HEK293 (cell line): ENCODE results near the gene SUMF1.

Experiments used
- CTCF ChIA-PET: fragments of 350-600 bp; formaldehyde crosslinking; extraction: SDS; loops from one replicate; lab custom pipeline; 2021; ENCODE audit warnings: antibody characterized with exemption; lab: Yijun Ruan, JAX
- POLR2A ChIA-PET: fragments of 300-600 bp; formaldehyde crosslinking; extraction: SDS; loops from one replicate; lab custom pipeline; 2020; ENCODE audit warnings: antibody characterized with exemption, inconsistent platforms; lab: Yijun Ruan, JAX
- H3K27ac ChIP-seq: fragments of 200-500 bp; sonication (Bioruptor generic); 2 replicates; pipeline ENCODE4 v1.5.1; 2014; ENCODE audit warnings: low read depth, low read length, control low read depth, inconsistent platforms; ENCODE audit errors: extremely low read depth
- H3K36me3 ChIP-seq, 2 experiments: fragments of 200-500 bp in 1 of 2; sonication (Bioruptor generic) in 1 of 2; 1 replicate in 1 of 2; 2 replicates in 1 of 2; pipeline ENCODE4 v1.5.1; 2014 to 2017; ENCODE audit warnings: inconsistent platforms in 2 of 2, low read length in 2 of 2; ENCODE audit not compliant: control insufficient read depth in 2 of 2, insufficient read depth in 1 of 2
- H3K4me1 ChIP-seq: fragments of 200-500 bp; sonication (Bioruptor generic); 2 replicates; pipeline ENCODE4 v1.5.1; 2014; ENCODE audit warnings: mild to moderate bottlenecking, low read length, inconsistent platforms; ENCODE audit not compliant: control insufficient read depth, insufficient read depth
- H3K4me3 ChIP-seq: 2 replicates; pipeline ENCODE4 v1.5.1; 2011; ENCODE audit warnings: low read depth, mild to moderate bottlenecking, control low read depth, low read length, moderate library complexity
- H3K9me3 ChIP-seq: fragments of 200-500 bp; sonication (Bioruptor generic); 2 replicates; pipeline ENCODE4 v1.5.1; 2014; ENCODE audit warnings: low read depth, low read length, inconsistent platforms; ENCODE audit not compliant: control insufficient read depth, insufficient read depth
- KLF10 ChIP-seq: fragments of 450-650 bp; IDR thresholded peaks from 2 replicates; pipeline ENCODE4 v1.5.1; 2018; ENCODE audit warnings: missing biosample characterization, mild to moderate bottlenecking, missing genetic modification characterization
- KLF7 ChIP-seq: fragments of 450-650 bp; formaldehyde crosslinking; IDR thresholded peaks from 2 replicates; pipeline ENCODE4 v1.5.1; 2016; ENCODE audit warnings: missing biosample characterization, missing genetic modification characterization, borderline replicate concordance
- MYNN ChIP-seq: fragments of 450-650 bp; formaldehyde crosslinking; IDR thresholded peaks from 2 replicates; pipeline ENCODE4 v1.5.1; 2016; ENCODE audit warnings: missing biosample characterization, missing genetic modification characterization, borderline replicate concordance
- PRDM10 ChIP-seq: fragments of 450-650 bp; formaldehyde crosslinking; IDR thresholded peaks from 2 replicates; pipeline ENCODE4 v1.5.1; 2016; ENCODE audit warnings: missing biosample characterization, missing genetic modification characterization
- SP7 ChIP-seq: fragments of 450-650 bp; formaldehyde crosslinking; IDR thresholded peaks from 2 replicates; pipeline ENCODE4 v1.5.1; 2016; ENCODE audit warnings: missing biosample characterization, missing genetic modification characterization
- ZBTB1 ChIP-seq: fragments of 450-650 bp; formaldehyde crosslinking; IDR thresholded peaks from 2 replicates; pipeline ENCODE4 v1.5.1; 2016; ENCODE audit warnings: missing biosample characterization, missing genetic modification characterization
- ZBTB48 ChIP-seq: fragments of 450-650 bp; formaldehyde crosslinking; IDR thresholded peaks from 2 replicates; pipeline ENCODE4 v1.5.1; 2016; ENCODE audit warnings: missing biosample characterization, missing genetic modification characterization
- ZBTB8A ChIP-seq: fragments of 450-650 bp; formaldehyde crosslinking; IDR thresholded peaks from 2 replicates; pipeline ENCODE4 v1.5.1; 2016; ENCODE audit warnings: missing biosample characterization, missing genetic modification characterization
- ZNF202 ChIP-seq: fragments of 450-650 bp; formaldehyde crosslinking; IDR thresholded peaks from 2 replicates; pipeline ENCODE4 v1.5.1; 2016; ENCODE audit warnings: missing biosample characterization, missing genetic modification characterization, borderline replicate concordance
- ZNF23 ChIP-seq: fragments of 450-650 bp; formaldehyde crosslinking; IDR thresholded peaks from 2 replicates; pipeline ENCODE4 v1.5.1; 2016; ENCODE audit warnings: missing biosample characterization, missing genetic modification characterization, borderline replicate concordance
- ZNF302 ChIP-seq: fragments of 450-650 bp; formaldehyde crosslinking; IDR thresholded peaks from 2 replicates; pipeline ENCODE4 v1.5.1; 2016; ENCODE audit warnings: missing biosample characterization, missing genetic modification characterization, low read depth
- ZNF426 ChIP-seq: fragments of 450-650 bp; formaldehyde crosslinking; IDR thresholded peaks from 2 replicates; pipeline ENCODE4 v1.5.1; 2017; ENCODE audit warnings: missing biosample characterization, missing genetic modification characterization, mild to moderate bottlenecking, inconsistent platforms, moderate library complexity
- ZNF473 ChIP-seq: fragments of 450-650 bp; formaldehyde crosslinking; IDR thresholded peaks from 2 replicates; pipeline ENCODE4 v1.5.1; 2017; ENCODE audit warnings: missing biosample characterization, missing genetic modification characterization
- ZNF48 ChIP-seq: fragments of 450-650 bp; formaldehyde crosslinking; IDR thresholded peaks from 2 replicates; pipeline ENCODE4 v1.5.1; 2016; ENCODE audit warnings: missing biosample characterization, missing genetic modification characterization
- ZNF488 ChIP-seq: fragments of 450-650 bp; formaldehyde crosslinking; IDR thresholded peaks from 2 replicates; pipeline ENCODE4 v1.5.1; 2016; ENCODE audit warnings: missing biosample characterization, missing genetic modification characterization
- ZNF558 ChIP-seq: fragments of 450-650 bp; formaldehyde crosslinking; IDR thresholded peaks from 2 replicates; pipeline ENCODE4 v1.5.1; 2016; ENCODE audit warnings: missing biosample characterization, missing genetic modification characterization
- ZNF658 ChIP-seq: fragments of 450-650 bp; formaldehyde crosslinking; IDR thresholded peaks from 2 replicates; pipeline ENCODE4; 2016; ENCODE audit warnings: missing biosample characterization, missing genetic modification characterization
- ZNF677 ChIP-seq: fragments of 450-650 bp; IDR thresholded peaks from 2 replicates; pipeline ENCODE4 v1.5.0; 2018; ENCODE audit warnings: missing biosample characterization, mild to moderate bottlenecking, missing genetic modification characterization, moderate library complexity
- ZNF747 ChIP-seq: fragments of 450-650 bp; formaldehyde crosslinking; IDR thresholded peaks from 2 replicates; pipeline ENCODE4 v1.5.1; 2016; ENCODE audit warnings: missing biosample characterization, missing genetic modification characterization
- ZNF792 ChIP-seq: fragments of 450-650 bp; formaldehyde crosslinking; IDR thresholded peaks from 2 replicates; pipeline ENCODE4 v1.5.1; 2016; ENCODE audit warnings: missing biosample characterization, missing genetic modification characterization
- ZSCAN23 ChIP-seq: fragments of 450-650 bp; formaldehyde crosslinking; IDR thresholded peaks from 2 replicates; pipeline ENCODE4 v1.5.1; 2016; ENCODE audit warnings: missing biosample characterization, missing genetic modification characterization
- TF ChIP-seq, protein P1 (sequence below): fragments of 450-650 bp; formaldehyde crosslinking; IDR thresholded peaks from 2 replicates; pipeline ENCODE4 v1.5.1; 2016; ENCODE audit warnings: missing biosample characterization, missing genetic modification characterization
- TF ChIP-seq, protein P2 (sequence below): fragments of 450-650 bp; IDR thresholded peaks from 2 replicates; pipeline ENCODE4 v1.5.1; 2018; ENCODE audit warnings: missing biosample characterization, mild to moderate bottlenecking, missing genetic modification characterization

SUMF1 gene

DNA sequence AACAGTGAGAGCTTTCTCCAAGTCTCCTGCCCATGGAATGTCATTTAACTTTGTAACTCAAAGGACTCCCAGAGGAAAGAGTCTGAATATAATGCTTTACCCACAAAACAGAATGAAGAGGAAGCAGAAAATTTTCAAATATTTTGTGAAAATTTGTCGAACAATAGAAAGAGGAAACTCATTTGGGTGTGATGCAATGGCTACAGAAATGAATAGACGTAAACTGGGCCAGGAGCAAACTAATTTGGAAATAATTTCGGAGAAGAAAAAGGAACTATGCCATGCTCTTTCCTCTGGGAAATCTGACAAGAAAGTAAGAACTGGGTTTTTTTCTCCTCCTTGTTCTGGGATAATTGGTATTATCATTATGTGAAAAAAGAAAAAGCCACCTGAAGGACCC is 11.2 kb upstream of the SUMF1 start:
- ChIA-PET CTCF (interaction anchor here (0.6 kb wide), 1 partner anchor 233 kb away, joined by 5 read pairs; no protein-coding TSS in a partner anchor), POLR2A (no interaction called here)
- H3K4me1 ChIP-seq = no peaks in the 10 kb centered on the region
- no peaks in the 10 kb centered on the region for H3K36me3 ChIP-seq
- no peaks in the 10 kb centered on the region for H3K9me3 ChIP-seq
- no peak overlapping the region for H3K27ac ChIP-seq
- no peak overlapping the region for H3K4me3 ChIP-seq
- no peak for TF ChIP-seq ZNF48
- no peak for TF ChIP-seq ZBTB48 (tag by site-specific recombination)
- TF ChIP-seq ZNF658 (tag by site-specific recombination) = no peak
- no peak for TF ChIP-seq ZNF302 (tag by site-specific recombination)
- no peak for TF ChIP-seq ZNF558 (tag by site-specific recombination)
- no peak for TF ChIP-seq SP7 (tag by site-specific recombination)
- no peak for TF ChIP-seq ZNF426 (tag by site-specific recombination)
- TF ChIP-seq ZSCAN23 (tag by site-specific recombination) = no peak
- TF ChIP-seq ZBTB1 (tag by site-specific recombination) = no peak
- TF ChIP-seq KLF7 (tag by site-specific recombination) = no peak
- no peak for TF ChIP-seq ZNF677 (tag by site-specific recombination)
- no peak for TF ChIP-seq ZNF792 (tag by site-specific recombination)
- TF ChIP-seq, protein P1, sequence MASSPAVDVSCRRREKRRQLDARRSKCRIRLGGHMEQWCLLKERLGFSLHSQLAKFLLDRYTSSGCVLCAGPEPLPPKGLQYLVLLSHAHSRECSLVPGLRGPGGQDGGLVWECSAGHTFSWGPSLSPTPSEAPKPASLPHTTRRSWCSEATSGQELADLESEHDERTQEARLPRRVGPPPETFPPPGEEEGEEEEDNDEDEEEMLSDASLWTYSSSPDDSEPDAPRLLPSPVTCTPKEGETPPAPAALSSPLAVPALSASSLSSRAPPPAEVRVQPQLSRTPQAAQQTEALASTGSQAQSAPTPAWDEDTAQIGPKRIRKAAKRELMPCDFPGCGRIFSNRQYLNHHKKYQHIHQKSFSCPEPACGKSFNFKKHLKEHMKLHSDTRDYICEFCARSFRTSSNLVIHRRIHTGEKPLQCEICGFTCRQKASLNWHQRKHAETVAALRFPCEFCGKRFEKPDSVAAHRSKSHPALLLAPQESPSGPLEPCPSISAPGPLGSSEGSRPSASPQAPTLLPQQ = no peak
- no peak for TF ChIP-seq MYNN (tag by site-specific recombination)
- no peak for TF ChIP-seq ZBTB8A (tag by site-specific recombination)
- no peak for TF ChIP-seq ZNF488 (tag by site-specific recombination)

GRCh38 chr3:4476496-4476895 is 9.4 kb upstream of the SUMF1 start:
- no peak overlapping the region for H3K27ac ChIP-seq
- ChIA-PET POLR2A (no interaction called here), CTCF (interaction anchor here (1.4 kb wide), 1 partner anchor 12 kb away, joined by 3 read pairs; no protein-coding TSS in a partner anchor)
- H3K4me1 ChIP-seq = 0 out of 2 replicates have a peak, but pooled peaks cover 2% of the 10 kb centered on the region
- no peak overlapping the region for H3K4me3 ChIP-seq
- no peaks in the 10 kb centered on the region for H3K9me3 ChIP-seq
- no peaks in the 10 kb centered on the region for H3K36me3 ChIP-seq
- TF ChIP-seq, protein P2, sequence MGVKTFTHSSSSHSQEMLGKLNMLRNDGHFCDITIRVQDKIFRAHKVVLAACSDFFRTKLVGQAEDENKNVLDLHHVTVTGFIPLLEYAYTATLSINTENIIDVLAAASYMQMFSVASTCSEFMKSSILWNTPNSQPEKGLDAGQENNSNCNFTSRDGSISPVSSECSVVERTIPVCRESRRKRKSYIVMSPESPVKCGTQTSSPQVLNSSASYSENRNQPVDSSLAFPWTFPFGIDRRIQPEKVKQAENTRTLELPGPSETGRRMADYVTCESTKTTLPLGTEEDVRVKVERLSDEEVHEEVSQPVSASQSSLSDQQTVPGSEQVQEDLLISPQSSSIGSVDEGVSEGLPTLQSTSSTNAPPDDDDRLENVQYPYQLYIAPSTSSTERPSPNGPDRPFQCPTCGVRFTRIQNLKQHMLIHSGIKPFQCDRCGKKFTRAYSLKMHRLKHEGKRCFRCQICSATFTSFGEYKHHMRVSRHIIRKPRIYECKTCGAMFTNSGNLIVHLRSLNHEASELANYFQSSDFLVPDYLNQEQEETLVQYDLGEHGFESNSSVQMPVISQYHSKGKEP (tag by site-specific recombination) = no peak
- TF ChIP-seq ZNF747 (tag by site-specific recombination) (no peak), ZNF202 (tag by site-specific recombination) (no peak), ZNF473 (tag by site-specific recombination) (no peak), PRDM10 (tag by site-specific recombination) (no peak), KLF10 (tag by site-specific recombination) (no peak), ZNF23 (tag by site-specific recombination) (no peak)
